Jurkat, Clone E6-1 (cell line): ENCODE results near the gene PRELID3B.

Experiments
- DNase-seq: peaks from one replicate; pipeline ENCODE4 v3.0.0-alpha.2; 2011; ENCODE audit warnings: low read depth, low spot score
- H3K4me3 ChIP-seq: 2 replicates; pipeline ENCODE4 v1.5.1; 2011; ENCODE audit warnings: mild to moderate bottlenecking, low read length, control low read depth, moderate library complexity

Gene PRELID3B

GRCh38 chr20:59031564-59032022, 11.0 kb downstream of the PRELID3B start:
- peak overlapping the region; percentile 73 for H3K4me3 ChIP-seq
- no peak for DNase-seq

GRCh38 chr20:59030911-59031563, 11.5 kb downstream of the PRELID3B start:
- no peak for DNase-seq
- peak overlapping the region; percentile 73 for H3K4me3 ChIP-seq

- H3K4me3 ChIP-seq, result no peak overlapping the region
- DNase-seq, result no peak
Measured at GRCh38 chr20:59028812-59029211, 13.8 kb downstream of the PRELID3B start.

GRCh38 chr20:59027741-59028320, 14.8 kb downstream of the PRELID3B start:
- no peak overlapping the region for H3K4me3 ChIP-seq
- no peak for DNase-seq

- no peak overlapping the region for H3K4me3 ChIP-seq
- no peak for DNase-seq
Measured at GRCh38 chr20:59026904-59027740, 15.5 kb downstream of the PRELID3B start.

GRCh38 chr20:59025511-59025910, 17.1 kb downstream of the PRELID3B start:
- no peak for DNase-seq
- no peak overlapping the region for H3K4me3 ChIP-seq

- no peak for DNase-seq
- H3K4me3 ChIP-seq, result no peak overlapping the region
Measured at GRCh38 chr20:59025086-59025485, 17.5 kb downstream of the PRELID3B start.

GRCh38 chr20:59024111-59024530, 18.5 kb downstream of the PRELID3B start:
- no peak overlapping the region for H3K4me3 ChIP-seq
- no peak for DNase-seq

- H3K4me3 ChIP-seq, result no peak overlapping the region
- no peak for DNase-seq
Measured at GRCh38 chr20:59023616-59024015, 19.0 kb downstream of the PRELID3B start.

GRCh38 chr20:59022754-59023153, 19.8 kb downstream of the PRELID3B start:
- DNase-seq, result no peak
- H3K4me3 ChIP-seq, result no peak overlapping the region

GRCh38 chr20:59020938-59021551, 21.5 kb downstream of the PRELID3B start:
- DNase-seq, result no peak
- H3K4me3 ChIP-seq, result no peak overlapping the region

- H3K4me3 ChIP-seq, result no peak within 1 kb of the TSS
- no peak for DNase-seq
Measured at GRCh38 chr20:59019217-59019616, 23.4 kb downstream of the PRELID3B start, which contains the start of gene TUBB1. TUBB1 (plus strand) TSS chr20:59019429; CDS start chr20:59019523, 94 bp downstream.

GRCh38 chr20:59018817-59019216, 23.8 kb downstream of the PRELID3B start:
- DNase-seq, result no peak
- H3K4me3 ChIP-seq, result no peak overlapping the region

GRCh38 chr20:59017493-59018231, 24.9 kb downstream of the PRELID3B start:
- DNase-seq, result no peak
- no peak overlapping the region for H3K4me3 ChIP-seq

- H3K4me3 ChIP-seq, result no peak overlapping the region
- DNase-seq, result no peak
Measured at GRCh38 chr20:59016795-59017492, 25.6 kb downstream of the PRELID3B start.

- no peak overlapping the region for H3K4me3 ChIP-seq
- no peak for DNase-seq
Measured at GRCh38 chr20:59015812-59016711, 26.5 kb downstream of the PRELID3B start.

GRCh38 chr20:59015411-59015810, 27.2 kb downstream of the PRELID3B start:
- no peak for DNase-seq

More at GRCh38 chr20:59015411-59015810, 27.2 kb downstream of the PRELID3B start:
- no peak overlapping the region for H3K4me3 ChIP-seq
